Measurements from ENCODE around the gene TACC2. TPM values are rescaled to one million over a fixed set of nuclear protein-coding genes. Genes with fewer than 3 reads are reported as not detected.

TACC2 gene
- total RNA-seq, 1 donor from 2014 or later, result not detected

- intact Hi-C loops (cut with micrococcal nuclease), result no loop called here
- ChIA-PET POLR2A (no interaction called here), CTCF (no interaction called here)
- Mint-ChIP-seq H3K27ac (no peak overlapping the region), H3K4me3 (no peak overlapping the region), H3K4me1 (no peaks in the 10 kb centered on the region), H3K27me3 (peaks cover 16% of the 10 kb centered on the region), H3K9me3 (no peaks in the 10 kb centered on the region), H3K36me3 (ENCODE audit: low read depth) (no peaks in the 10 kb centered on the region)
- no peak for ATAC-seq (ENCODE audit: low read depth)
- DNase-seq, result no peak
- no peak for TF ChIP-seq CTCF (IDR thresholded peaks at IDR 0.05)
These were observed 183.5 kb downstream of the TACC2 start for GRCh38 chr10:122172361-122173008.

- intact Hi-C loops (cut with micrococcal nuclease), result no loop called here
- H3K4me3 Mint-ChIP-seq, result no peak overlapping the region
- H3K36me3 Mint-ChIP-seq (ENCODE audit: low read depth), result no peaks in the 10 kb centered on the region
- no peak overlapping the region for H3K27ac Mint-ChIP-seq
- POLR2A ChIA-PET, result no interaction called here
- H3K9me3 Mint-ChIP-seq, result no peaks in the 10 kb centered on the region
- H3K27me3 Mint-ChIP-seq, result peaks cover 19% of the 10 kb centered on the region
- CTCF ChIA-PET, result no interaction called here
- TF ChIP-seq CTCF (IDR thresholded peaks at IDR 0.05), result no peak
- H3K4me1 Mint-ChIP-seq, result no peaks in the 10 kb centered on the region
- ATAC-seq (ENCODE audit: low read depth), result no peak
- no peak for DNase-seq
These were observed 184.4 kb downstream of the TACC2 start for GRCh38 chr10:122173337-122173736.

- TF ChIP-seq CTCF (IDR thresholded peaks at IDR 0.05), result no peak
- ChIA-PET CTCF (no interaction called here), POLR2A (no interaction called here)
- Mint-ChIP-seq H3K36me3 (ENCODE audit: low read depth) (no peaks in the 10 kb centered on the region), H3K4me3 (no peak overlapping the region), H3K27ac (no peak overlapping the region), H3K9me3 (no peaks in the 10 kb centered on the region), H3K27me3 (peaks cover 19% of the 10 kb centered on the region), H3K4me1 (no peaks in the 10 kb centered on the region)
- DNase-seq (no peak), ATAC-seq (ENCODE audit: low read depth) (no peak)
- intact Hi-C loops (cut with micrococcal nuclease), result no loop called here
These were observed 184.9 kb downstream of the TACC2 start for GRCh38 chr10:122173766-122174435.

GRCh38 chr10:122176232-122177213 is 187.6 kb downstream of the TACC2 start:
- H3K9me3 Mint-ChIP-seq, result no peaks in the 10 kb centered on the region
- no peak overlapping the region for H3K4me3 Mint-ChIP-seq
- ChIA-PET POLR2A (no interaction called here), CTCF (no interaction called here)
- H3K4me1 Mint-ChIP-seq, result no peaks in the 10 kb centered on the region
- H3K36me3 Mint-ChIP-seq (ENCODE audit: low read depth), result no peaks in the 10 kb centered on the region
- no peak for DNase-seq
- H3K27ac Mint-ChIP-seq, result no peak overlapping the region
- peaks cover 10% of the 10 kb centered on the region for H3K27me3 Mint-ChIP-seq
- ATAC-seq (ENCODE audit: low read depth), result no peak
- intact Hi-C loops (cut with micrococcal nuclease), result no loop called here
- TF ChIP-seq CTCF (IDR thresholded peaks at IDR 0.05), result no peak

DNA sequence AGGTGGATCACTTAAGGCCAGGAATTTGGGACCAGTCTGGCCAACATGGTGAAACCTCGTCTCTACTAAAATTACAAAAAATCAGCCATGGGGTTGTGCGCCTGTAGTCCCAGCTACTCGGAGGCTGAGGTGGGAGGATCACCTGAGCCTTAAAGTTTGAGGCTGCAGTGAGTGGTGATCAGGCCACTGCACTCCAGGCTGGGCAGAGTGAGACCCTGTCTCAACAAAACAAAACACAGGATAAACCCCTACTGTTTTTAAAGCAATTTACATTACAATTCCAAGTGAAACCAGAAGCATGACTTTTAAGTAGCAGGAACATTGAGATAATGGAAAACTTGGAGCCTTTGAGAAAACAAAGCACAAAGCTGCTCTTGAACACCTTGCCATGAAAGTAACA is 189.7 kb downstream of the TACC2 start:
- H3K9me3 Mint-ChIP-seq, result no peaks in the 10 kb centered on the region
- no peaks in the 10 kb centered on the region for H3K4me1 Mint-ChIP-seq
- CTCF ChIA-PET, result no interaction called here
- peaks cover 9% of the 10 kb centered on the region for H3K27me3 Mint-ChIP-seq
- no peak overlapping the region for H3K4me3 Mint-ChIP-seq
- POLR2A ChIA-PET, result no interaction called here
- intact Hi-C loops (cut with micrococcal nuclease), result no loop called here
- H3K36me3 Mint-ChIP-seq (ENCODE audit: low read depth), result no peaks in the 10 kb centered on the region
- no peak overlapping the region for H3K27ac Mint-ChIP-seq
- no peak for TF ChIP-seq CTCF (IDR thresholded peaks at IDR 0.05)
- DNase-seq (no peak), ATAC-seq (ENCODE audit: low read depth) (no peak)
